Cardiac muscle cell (in vitro differentiated cells and primary cell): Measurements from ENCODE around the gene PITPNM2. TPM values are rescaled to one million over a fixed set of nuclear protein-coding genes. Genes with fewer than 3 reads are reported as not detected.

Source experiments
- DNase-seq, 2 donors: peaks; one replicate each; pipeline versions ENCODE4 v3.0.0 to v3.0.0-alpha.2; 2010 to 2017; ENCODE audit warnings: low read depth in 1 of 2, low spot score in 1 of 2
- H3K27ac ChIP-seq: fragments of 200-600 bp; sonication (generic); 2 replicates; pipeline ENCODE4 v1.5.1; 2016
- H3K27me3 ChIP-seq: fragments of 200-600 bp; sonication (generic); 2 replicates; pipeline ENCODE4 v1.6.0; 2016; ENCODE audit warnings: control low read depth
- H3K36me3 ChIP-seq: fragments of 200-600 bp; sonication (generic); 2 replicates; pipeline ENCODE4 v1.5.1; 2016; ENCODE audit warnings: control low read depth
- H3K4me1 ChIP-seq: fragments of 200-600 bp; sonication (generic); 2 replicates; pipeline ENCODE4 v1.8.1; 2017; ENCODE audit warnings: low read depth, mild to moderate bottlenecking, mixed run types
- H3K4me3 ChIP-seq: fragments of 200-600 bp; sonication (generic); 2 replicates; pipeline ENCODE4 v1.5.1; 2016; ENCODE audit warnings: mild to moderate bottlenecking
- H3K9me3 ChIP-seq: fragments of 200-600 bp; sonication (generic); 2 replicates; pipeline ENCODE4 v1.5.1; 2017; ENCODE audit warnings: low read depth, mild to moderate bottlenecking, control low read depth
- polyA plus RNA-seq: library from polyadenylated mRNA; unstranded; fragments of >200 nt; fragmentation: Nextera tagmentation; extraction: Ambion mirVana; gene quantifications from 2 replicates; pipeline ENCODE4 v1.2.1, GENCODE V29; 2016
- total RNA-seq: library from RNA; depleted of rRNA; stranded (reverse); fragments of >200 nt; gene quantifications from 2 replicates; pipeline ENCODE4 v1.2.3, GENCODE V29; 2016
- TF ChIP-seq, protein P1 (sequence below): IDR thresholded peaks from 2 replicates; pipeline ENCODE4 v1.5.1; 2012; ENCODE audit warnings: low read depth, mild to moderate bottlenecking, low read length

Gene PITPNM2
- total and polyA plus RNA-seq, 2 experiments from 2014 or later = 2.9 to 5.6 TPM

GRCh38 chr12:123119808-123120207 is 31.1 kb downstream of the PITPNM2 start:
- Histone ChIP-seq H3K27ac (no peak overlapping the region), H3K27me3 (no peaks in the 10 kb centered on the region), H3K4me3 (no peak overlapping the region), H3K9me3 (no peaks in the 10 kb centered on the region), H3K36me3 (no peaks in the 10 kb centered on the region), H3K4me1 (peaks cover 10% of the 10 kb centered on the region)
- TF ChIP-seq, protein P1, sequence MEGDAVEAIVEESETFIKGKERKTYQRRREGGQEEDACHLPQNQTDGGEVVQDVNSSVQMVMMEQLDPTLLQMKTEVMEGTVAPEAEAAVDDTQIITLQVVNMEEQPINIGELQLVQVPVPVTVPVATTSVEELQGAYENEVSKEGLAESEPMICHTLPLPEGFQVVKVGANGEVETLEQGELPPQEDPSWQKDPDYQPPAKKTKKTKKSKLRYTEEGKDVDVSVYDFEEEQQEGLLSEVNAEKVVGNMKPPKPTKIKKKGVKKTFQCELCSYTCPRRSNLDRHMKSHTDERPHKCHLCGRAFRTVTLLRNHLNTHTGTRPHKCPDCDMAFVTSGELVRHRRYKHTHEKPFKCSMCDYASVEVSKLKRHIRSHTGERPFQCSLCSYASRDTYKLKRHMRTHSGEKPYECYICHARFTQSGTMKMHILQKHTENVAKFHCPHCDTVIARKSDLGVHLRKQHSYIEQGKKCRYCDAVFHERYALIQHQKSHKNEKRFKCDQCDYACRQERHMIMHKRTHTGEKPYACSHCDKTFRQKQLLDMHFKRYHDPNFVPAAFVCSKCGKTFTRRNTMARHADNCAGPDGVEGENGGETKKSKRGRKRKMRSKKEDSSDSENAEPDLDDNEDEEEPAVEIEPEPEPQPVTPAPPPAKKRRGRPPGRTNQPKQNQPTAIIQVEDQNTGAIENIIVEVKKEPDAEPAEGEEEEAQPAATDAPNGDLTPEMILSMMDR = no peak
- DNase-seq = no peak

GRCh38 chr12:123118497-123118896 is 32.4 kb downstream of the PITPNM2 start:
- H3K4me3 ChIP-seq = no peak overlapping the region
- H3K4me1 ChIP-seq = peaks cover 10% of the 10 kb centered on the region
- H3K36me3 ChIP-seq = no peaks in the 10 kb centered on the region
- no peak for DNase-seq
- H3K27me3 ChIP-seq = no peaks in the 10 kb centered on the region
- no peak overlapping the region for H3K27ac ChIP-seq
- H3K9me3 ChIP-seq = no peaks in the 10 kb centered on the region
- TF ChIP-seq, protein P1 = no peak

GRCh38 chr12:123115409-123116121 is 35.3 kb downstream of the PITPNM2 start:
- Histone ChIP-seq H3K27me3 (no peaks in the 10 kb centered on the region), H3K27ac (no peak overlapping the region), H3K4me3 (no peak overlapping the region), H3K4me1 (peaks cover 34% of the 10 kb centered on the region), H3K36me3 (no peaks in the 10 kb centered on the region), H3K9me3 (no peaks in the 10 kb centered on the region)
- peak in 1 of 2 donors; percentile 97 for DNase-seq
- TF ChIP-seq, protein P1 = no peak

DNA sequence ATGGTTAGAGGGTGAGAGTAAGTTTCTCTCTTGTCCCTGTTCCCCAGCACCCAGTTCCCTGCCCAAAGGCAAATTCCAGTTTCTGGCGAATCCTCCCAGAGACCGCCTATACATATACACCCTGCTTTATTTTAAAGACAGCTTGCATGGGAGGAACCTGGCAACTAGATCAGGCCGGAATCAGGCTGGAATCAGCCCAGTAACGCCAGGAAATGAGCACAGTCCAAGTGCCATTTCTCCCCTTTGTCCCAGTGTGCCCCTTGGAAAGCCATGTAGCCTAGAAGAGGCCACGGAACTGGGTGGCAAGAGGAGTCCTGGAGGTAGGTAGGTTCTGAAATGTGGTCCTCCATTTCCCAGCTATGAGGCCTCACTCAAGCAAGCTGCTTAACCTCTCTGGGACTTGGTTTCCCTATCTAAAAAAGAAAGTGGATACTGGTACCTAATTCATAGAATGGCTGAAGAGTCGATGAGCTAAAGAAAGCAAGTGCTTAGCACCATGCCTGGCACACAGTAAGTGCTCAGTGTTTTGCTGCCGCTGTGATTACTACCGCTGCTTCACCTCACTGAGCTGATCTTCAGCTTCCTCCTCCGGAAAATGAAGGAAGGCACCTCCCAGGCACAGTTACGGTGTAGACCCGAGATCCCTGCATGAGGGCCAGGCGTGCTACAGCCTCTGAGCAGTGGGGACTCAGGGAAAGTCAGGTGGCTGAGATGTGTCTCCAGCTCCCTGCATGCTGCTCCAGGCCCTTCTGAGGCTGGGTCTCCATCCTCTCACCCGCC is 36.4 kb downstream of the PITPNM2 start:
- TF ChIP-seq, protein P1 = no peak
- Histone ChIP-seq H3K27me3 (no peaks in the 10 kb centered on the region), H3K27ac (no peak overlapping the region), H3K9me3 (no peaks in the 10 kb centered on the region), H3K4me1 (peaks cover 34% of the 10 kb centered on the region), H3K4me3 (no peak overlapping the region), H3K36me3 (no peaks in the 10 kb centered on the region)
- no peak for DNase-seq

GRCh38 chr12:123113026-123113425 is 37.9 kb downstream of the PITPNM2 start:
- TF ChIP-seq, protein P1 = no peak
- H3K4me3 ChIP-seq = no peak overlapping the region
- peaks cover 34% of the 10 kb centered on the region for H3K4me1 ChIP-seq
- H3K9me3 ChIP-seq = no peaks in the 10 kb centered on the region
- no peak for DNase-seq
- H3K27ac ChIP-seq = no peak overlapping the region
- no peaks in the 10 kb centered on the region for H3K27me3 ChIP-seq
- H3K36me3 ChIP-seq = no peaks in the 10 kb centered on the region
